D721Med (cell line): ENCODE measurements around the gene ZNF576.

ENCODE experiments used
- DNase-seq: peaks from one replicate; pipeline ENCODE4 v3.0.0; 2011; ENCODE audit warnings: low spot score; ENCODE audit not compliant: insufficient read length
- FAIRE-seq: peaks from 2 replicates; lab custom pipeline; 2011; peaks lifted over from hg19 to GRCh38; lab: Jason Lieb, UNC
- TF ChIP-seq, protein P1 (sequence below): IDR thresholded peaks from 2 replicates; pipeline ENCODE4 v1.5.1; 2012; ENCODE audit warnings: mild to moderate bottlenecking, control low read depth; ENCODE audit not compliant: insufficient read depth; ENCODE audit errors: missing control alignments

The ZNF576 gene

DNA sequence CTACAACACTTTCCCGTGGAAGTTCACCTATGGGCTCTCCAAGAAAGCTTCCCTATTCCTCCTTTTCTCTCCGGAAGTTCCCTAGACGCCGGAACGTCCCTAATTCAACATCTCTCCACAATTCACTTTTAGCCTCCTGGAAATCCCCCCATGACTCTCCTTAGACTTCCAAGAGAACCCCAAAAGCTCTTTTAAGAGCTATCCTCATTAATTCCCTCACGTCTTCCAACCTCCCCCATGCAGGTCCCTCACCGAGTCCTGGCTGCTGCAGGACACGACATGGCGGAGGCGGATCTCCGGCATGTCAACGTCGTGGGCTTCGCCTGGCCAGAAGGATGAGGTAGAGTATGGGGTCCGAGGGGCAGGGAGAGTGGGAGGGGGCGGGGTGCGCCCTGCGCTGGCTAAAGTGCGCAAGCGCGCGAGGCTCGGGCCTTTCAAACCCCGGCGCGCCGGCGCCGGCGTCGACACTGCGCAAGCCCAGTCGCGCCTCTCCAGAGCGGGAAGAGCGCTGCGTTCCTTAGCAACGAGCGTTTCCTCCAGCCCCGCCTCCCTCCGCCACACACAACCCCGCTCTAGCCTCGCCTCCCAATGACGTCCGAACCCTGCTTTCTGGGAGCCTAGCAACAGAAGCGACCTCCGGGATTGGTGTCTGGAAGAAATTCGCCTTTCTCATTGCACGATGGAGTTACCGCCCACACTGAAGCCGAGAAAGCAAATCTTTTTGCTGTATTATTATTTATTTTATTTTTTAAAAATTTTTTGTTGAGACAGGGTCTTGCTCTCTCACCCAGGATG is 21.0 kb upstream of the ZNF576 start, which contains the start of the genes PINLYP and XRCC1:
TSS of gene PINLYP (plus strand) at position 646 of the 795 bp plus-strand sequence. CDS start 1,391 bp downstream, outside the sequence.
TSS of gene XRCC1 (minus strand) at position 372 of the 795 bp plus-strand sequence. CDS start at position 303, 69 bp downstream.
- FAIRE-seq (no peak), DNase-seq (peak; percentile 88)
- TF ChIP-seq, protein P1, sequence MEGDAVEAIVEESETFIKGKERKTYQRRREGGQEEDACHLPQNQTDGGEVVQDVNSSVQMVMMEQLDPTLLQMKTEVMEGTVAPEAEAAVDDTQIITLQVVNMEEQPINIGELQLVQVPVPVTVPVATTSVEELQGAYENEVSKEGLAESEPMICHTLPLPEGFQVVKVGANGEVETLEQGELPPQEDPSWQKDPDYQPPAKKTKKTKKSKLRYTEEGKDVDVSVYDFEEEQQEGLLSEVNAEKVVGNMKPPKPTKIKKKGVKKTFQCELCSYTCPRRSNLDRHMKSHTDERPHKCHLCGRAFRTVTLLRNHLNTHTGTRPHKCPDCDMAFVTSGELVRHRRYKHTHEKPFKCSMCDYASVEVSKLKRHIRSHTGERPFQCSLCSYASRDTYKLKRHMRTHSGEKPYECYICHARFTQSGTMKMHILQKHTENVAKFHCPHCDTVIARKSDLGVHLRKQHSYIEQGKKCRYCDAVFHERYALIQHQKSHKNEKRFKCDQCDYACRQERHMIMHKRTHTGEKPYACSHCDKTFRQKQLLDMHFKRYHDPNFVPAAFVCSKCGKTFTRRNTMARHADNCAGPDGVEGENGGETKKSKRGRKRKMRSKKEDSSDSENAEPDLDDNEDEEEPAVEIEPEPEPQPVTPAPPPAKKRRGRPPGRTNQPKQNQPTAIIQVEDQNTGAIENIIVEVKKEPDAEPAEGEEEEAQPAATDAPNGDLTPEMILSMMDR: no peak

DNA sequence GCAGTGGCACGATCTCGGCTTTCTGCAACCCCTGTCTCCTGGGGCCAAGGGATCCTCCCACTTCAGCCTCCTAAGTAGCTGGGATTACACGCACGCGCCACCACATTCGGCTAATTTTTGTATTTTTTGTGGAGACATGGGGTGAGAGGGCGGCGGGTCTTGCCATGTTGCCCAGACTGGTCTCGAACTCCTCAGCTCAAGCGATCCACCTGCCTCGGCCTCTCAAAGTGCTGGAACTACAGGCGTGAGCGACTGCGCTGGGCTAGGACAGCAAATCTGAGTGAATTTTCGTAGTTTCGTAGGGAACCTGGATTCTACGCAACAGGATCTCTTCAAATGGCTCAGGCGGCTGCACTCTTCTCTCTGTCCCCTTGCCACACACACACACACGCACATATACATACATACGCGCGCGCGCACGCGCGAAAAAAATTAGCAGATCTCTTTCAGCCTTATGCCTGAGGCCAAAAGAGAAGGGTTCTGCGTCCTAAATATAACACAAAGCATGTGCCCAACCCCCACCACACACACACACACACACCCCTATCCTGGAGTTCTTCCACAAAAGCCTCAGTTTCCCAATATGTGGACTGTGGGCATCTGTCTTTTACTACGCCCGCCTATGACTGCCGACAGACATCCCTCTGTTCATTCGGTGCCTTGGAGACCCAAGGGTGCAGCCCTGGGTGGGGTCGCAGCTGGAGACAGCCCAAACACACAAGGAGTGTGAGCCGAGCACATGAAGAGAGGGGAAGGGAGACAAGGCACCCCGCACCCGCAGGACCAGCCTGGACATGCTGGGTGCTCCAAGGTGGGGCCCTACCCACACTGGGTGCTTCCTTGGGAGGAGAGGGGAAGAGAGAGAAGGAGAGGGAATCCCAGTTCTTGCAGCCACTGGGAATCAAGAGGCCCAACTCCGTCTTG is 20.2 kb upstream of the ZNF576 start:
- TF ChIP-seq, protein P1: no peak
- DNase-seq (no peak), FAIRE-seq (no peak)

DNA sequence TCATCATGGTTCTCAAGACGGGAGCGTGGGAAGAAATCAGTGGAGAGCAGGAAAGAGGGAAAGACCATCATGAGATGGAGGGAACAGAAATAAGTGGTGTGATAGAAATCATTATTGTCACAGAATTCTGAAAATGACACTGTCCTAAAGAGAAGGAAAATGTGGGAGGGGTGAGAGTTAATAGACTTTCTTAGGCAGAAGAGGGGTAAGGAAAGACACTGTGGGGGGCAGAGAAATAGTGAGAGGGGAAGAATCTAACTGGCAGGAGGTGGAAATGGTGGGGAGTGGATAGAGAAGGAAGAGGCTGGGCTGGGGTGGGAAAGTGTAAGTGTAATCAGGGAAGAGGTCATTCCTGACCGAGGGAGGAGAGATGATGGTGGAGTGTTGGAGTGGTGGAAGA is 17.6 kb upstream of the ZNF576 start:
- TF ChIP-seq, protein P1: no peak
- no peak for DNase-seq
- no peak for FAIRE-seq

DNA sequence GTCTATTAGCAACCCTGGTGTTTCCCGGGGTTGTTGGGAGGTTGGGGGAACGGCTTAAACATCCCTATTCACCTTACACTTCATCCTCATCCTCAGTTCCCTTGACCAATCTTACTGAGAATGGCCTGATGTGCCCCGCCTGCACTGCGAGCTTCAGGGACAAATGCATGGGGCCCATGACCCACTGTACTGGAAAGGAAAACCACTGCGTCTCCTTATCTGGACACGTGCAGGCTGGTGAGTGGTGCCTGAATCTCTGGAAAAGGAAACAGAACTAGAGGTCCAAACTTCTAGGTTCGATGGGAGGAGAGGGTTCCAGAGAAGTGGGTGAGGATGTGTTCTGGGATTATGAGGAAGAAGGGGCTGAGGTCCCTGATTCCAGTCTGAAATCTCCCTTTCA is 14.9 kb upstream of the ZNF576 start:
- TF ChIP-seq, protein P1: no peak
- FAIRE-seq: no peak
- no peak for DNase-seq

DNA sequence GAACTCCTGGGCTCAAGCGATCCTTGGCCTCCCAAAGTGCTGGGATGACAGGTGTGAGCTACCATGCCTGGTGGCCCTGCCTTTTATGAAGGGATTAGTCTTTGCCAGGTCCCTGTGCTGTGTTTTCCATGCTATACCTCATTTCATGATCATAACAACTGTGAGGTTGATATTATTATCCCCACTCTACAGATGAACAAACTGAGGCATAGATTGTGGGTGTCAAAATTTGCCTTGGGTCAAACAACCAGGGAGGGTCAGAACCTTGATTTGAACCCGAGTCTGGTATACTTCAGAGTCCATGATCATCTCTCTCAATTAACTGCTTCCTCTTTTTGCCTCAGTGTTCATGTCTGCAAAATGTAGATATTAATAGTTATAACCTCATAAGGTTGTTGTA is 13.9 kb upstream of the ZNF576 start:
- FAIRE-seq: no peak
- TF ChIP-seq, protein P1: no peak
- no peak for DNase-seq

DNA sequence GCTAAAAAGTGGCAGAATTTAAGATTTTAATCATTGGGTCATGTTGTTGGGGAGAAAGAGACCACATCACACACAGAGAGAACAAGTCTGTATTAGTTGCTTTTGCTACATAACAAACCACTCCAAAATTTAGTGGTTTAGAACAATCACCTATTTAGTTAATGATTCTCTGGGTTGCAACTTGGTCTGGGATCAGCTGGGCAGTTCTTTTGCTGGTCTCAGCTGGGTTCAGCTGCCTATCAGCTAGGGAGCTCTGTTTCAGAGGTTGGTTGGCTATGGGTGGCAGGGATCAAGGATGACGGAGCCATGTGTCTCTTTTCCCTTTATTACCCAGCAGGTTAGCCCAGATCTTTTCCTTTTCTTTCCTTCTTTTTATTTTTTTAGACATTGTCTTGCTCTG is 11.9 kb upstream of the ZNF576 start:
- FAIRE-seq: no peak
- TF ChIP-seq, protein P1: no peak

More for the DNA sequence above, 11.9 kb upstream of the ZNF576 start:
- DNase-seq: no peak
